Measurements from ENCODE around the gene APEX2.

DNA sequence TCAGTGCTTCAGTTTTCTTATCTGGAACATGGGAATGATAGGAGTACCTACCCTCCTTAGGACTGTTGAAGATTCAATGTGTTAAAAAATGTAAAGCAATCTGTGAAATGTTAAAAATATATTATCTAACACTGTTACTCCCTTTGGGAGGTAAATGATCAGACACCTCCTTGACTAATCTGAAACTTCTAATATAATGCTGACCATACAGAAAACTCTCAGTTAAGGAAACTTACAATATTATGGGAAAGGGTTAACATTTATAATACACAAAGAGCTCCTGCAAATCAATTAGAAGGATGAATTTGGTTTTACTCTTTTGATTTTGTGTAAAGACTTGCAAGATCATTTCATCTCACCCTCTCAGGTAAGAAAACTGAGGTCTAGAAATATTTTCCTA is 4.5 kb upstream of the APEX2 start:
- no peak for TF ChIP-seq ZNF274 (IDR thresholded peaks at IDR 0.05; ENCODE audit: low read depth, low read length)
- TF ChIP-seq SUZ12 (IDR thresholded peaks at IDR 0.05; ENCODE audit: extremely low read depth, insufficient read depth, insufficient read length) = no peak
